Measurements from ENCODE around the gene HES4. TPM values are rescaled to one million over a fixed set of nuclear protein-coding genes. Genes with fewer than 3 reads are reported as not detected.
A peak's percentile ranks its signal among the peaks of the same experiment; 100 is the strongest.

HES4 gene
- total and polyA plus RNA-seq, 2 of the 13 experiments (the other 11 are each of a cell fraction or from before 2014, with no cell fraction given): 8.8 to 10.6 TPM

DNA sequence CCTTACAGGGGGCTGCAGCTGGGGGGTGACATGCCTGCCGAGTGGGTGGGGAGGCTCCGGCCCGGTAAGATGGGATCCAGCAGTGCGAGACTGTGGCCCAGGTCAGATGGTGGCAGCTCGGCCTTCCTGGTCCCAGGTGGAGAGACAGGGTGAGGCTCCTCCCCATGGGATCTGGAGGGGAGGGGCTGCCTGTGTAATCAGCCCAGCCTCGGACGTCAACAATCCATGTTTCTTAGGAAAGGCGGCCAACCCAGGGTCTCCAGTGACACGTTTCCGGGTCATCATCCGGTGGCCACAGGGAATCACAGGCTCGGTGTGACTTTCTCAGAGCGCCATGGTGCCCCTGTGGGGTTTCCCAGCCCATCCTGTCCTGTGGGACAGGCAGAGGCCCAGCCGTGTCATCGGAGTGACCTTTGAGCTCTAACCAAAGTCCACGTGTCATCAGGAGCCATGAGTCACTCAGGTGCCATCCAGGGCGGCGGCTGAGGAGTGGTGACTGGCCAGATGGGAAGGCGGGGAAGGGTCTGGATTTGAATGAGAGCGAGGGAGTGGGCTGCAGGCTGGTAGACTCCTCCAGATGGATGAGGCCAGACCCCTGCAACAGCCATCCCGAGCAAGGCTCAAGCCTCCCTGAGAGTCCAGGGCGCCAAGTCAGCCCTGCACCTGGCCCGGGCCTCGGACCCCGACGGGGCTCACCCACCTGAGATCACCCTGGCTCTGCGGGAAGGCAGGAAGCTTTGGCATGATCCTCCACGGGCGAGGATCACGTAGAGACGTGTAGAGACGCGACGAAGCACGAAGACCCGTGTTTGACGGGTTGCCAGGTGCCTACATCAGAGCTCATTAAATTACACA, 6.6 kb upstream of the HES4 start (continued):
- TF ChIP-seq ZNF790 (CRISPR knock-in tag; IDR thresholded peaks at IDR 0.05; ENCODE audit: borderline replicate concordance) (no peak; the same call in 1 of the 2 replicates), SSRP1 (CRISPR knock-in tag; IDR thresholded peaks at IDR 0.05) (no peak), PRMT3 (CRISPR knock-in tag; IDR thresholded peaks at IDR 0.05; ENCODE audit: borderline replicate concordance, low read depth) (no peak), SMYD3 (CRISPR knock-in tag; IDR thresholded peaks at IDR 0.05) (no peak; the same call in 1 of the 2 replicates), ZNF878 (CRISPR knock-in tag; IDR thresholded peaks at IDR 0.05) (peak; percentile 92), GABPA (IDR thresholded peaks at IDR 0.05; ENCODE audit: low read depth, low read length) (no peak), GABPA (CRISPR knock-in tag; IDR thresholded peaks at IDR 0.05; ENCODE audit: low read depth) (peak; percentile 91), HNRNPH1 (optimal IDR thresholded peaks at IDR 0.05; ENCODE audit: low read depth, low read length) (no peak), ZNF761 (CRISPR knock-in tag; conservative IDR thresholded peaks at IDR 0.05) (peak; percentile 57; the same call in 1 of the 2 replicates), ISL2 (CRISPR knock-in tag; IDR thresholded peaks at IDR 0.05) (peak; percentile 81; the same call in 1 of the 2 replicates), ZNF333 (CRISPR knock-in tag; IDR thresholded peaks at IDR 0.05; ENCODE audit: borderline replicate concordance) (no peak; the same call in 1 of the 2 replicates), ZBTB7B (CRISPR knock-in tag; IDR thresholded peaks at IDR 0.05) (peak; percentile 93), FOXO1 (CRISPR knock-in tag; IDR thresholded peaks at IDR 0.05) (no peak; the same call in 1 of the 2 replicates), AGO1 (IDR thresholded peaks at IDR 0.05; ENCODE audit: low read depth, low read length, poor library complexity, severe bottlenecking) (peak; percentile 88)
- TF ChIP-seq, protein P1, sequence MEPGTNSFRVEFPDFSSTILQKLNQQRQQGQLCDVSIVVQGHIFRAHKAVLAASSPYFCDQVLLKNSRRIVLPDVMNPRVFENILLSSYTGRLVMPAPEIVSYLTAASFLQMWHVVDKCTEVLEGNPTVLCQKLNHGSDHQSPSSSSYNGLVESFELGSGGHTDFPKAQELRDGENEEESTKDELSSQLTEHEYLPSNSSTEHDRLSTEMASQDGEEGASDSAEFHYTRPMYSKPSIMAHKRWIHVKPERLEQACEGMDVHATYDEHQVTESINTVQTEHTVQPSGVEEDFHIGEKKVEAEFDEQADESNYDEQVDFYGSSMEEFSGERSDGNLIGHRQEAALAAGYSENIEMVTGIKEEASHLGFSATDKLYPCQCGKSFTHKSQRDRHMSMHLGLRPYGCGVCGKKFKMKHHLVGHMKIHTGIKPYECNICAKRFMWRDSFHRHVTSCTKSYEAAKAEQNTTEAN (CRISPR knock-in tag; conservative IDR thresholded peaks at IDR 0.05): peak; percentile 77
- TF ChIP-seq, protein P2, sequence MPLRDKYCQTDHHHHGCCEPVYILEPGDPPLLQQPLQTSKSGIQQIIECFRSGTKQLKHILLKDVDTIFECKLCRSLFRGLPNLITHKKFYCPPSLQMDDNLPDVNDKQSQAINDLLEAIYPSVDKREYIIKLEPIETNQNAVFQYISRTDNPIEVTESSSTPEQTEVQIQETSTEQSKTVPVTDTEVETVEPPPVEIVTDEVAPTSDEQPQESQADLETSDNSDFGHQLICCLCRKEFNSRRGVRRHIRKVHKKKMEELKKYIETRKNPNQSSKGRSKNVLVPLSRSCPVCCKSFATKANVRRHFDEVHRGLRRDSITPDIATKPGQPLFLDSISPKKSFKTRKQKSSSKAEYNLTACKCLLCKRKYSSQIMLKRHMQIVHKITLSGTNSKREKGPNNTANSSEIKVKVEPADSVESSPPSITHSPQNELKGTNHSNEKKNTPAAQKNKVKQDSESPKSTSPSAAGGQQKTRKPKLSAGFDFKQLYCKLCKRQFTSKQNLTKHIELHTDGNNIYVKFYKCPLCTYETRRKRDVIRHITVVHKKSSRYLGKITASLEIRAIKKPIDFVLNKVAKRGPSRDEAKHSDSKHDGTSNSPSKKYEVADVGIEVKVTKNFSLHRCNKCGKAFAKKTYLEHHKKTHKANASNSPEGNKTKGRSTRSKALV (CRISPR knock-in tag; IDR thresholded peaks at IDR 0.05): no peak; the same call in 1 of the 2 replicates
- TF ChIP-seq, protein P3, sequence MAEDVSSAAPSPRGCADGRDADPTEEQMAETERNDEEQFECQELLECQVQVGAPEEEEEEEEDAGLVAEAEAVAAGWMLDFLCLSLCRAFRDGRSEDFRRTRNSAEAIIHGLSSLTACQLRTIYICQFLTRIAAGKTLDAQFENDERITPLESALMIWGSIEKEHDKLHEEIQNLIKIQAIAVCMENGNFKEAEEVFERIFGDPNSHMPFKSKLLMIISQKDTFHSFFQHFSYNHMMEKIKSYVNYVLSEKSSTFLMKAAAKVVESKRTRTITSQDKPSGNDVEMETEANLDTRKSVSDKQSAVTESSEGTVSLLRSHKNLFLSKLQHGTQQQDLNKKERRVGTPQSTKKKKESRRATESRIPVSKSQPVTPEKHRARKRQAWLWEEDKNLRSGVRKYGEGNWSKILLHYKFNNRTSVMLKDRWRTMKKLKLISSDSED (CRISPR knock-in tag; IDR thresholded peaks at IDR 0.05): no peak
- TF ChIP-seq, protein P4, sequence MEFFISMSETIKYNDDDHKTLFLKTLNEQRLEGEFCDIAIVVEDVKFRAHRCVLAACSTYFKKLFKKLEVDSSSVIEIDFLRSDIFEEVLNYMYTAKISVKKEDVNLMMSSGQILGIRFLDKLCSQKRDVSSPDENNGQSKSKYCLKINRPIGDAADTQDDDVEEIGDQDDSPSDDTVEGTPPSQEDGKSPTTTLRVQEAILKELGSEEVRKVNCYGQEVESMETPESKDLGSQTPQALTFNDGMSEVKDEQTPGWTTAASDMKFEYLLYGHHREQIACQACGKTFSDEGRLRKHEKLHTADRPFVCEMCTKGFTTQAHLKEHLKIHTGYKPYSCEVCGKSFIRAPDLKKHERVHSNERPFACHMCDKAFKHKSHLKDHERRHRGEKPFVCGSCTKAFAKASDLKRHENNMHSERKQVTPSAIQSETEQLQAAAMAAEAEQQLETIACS (CRISPR knock-in tag; IDR thresholded peaks at IDR 0.05): no peak
- TF ChIP-seq, protein P5, sequence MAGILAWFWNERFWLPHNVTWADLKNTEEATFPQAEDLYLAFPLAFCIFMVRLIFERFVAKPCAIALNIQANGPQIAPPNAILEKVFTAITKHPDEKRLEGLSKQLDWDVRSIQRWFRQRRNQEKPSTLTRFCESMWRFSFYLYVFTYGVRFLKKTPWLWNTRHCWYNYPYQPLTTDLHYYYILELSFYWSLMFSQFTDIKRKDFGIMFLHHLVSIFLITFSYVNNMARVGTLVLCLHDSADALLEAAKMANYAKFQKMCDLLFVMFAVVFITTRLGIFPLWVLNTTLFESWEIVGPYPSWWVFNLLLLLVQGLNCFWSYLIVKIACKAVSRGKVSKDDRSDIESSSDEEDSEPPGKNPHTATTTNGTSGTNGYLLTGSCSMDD (CRISPR knock-in tag; IDR thresholded peaks at IDR 0.05): no peak
- TF ChIP-seq, protein P6, sequence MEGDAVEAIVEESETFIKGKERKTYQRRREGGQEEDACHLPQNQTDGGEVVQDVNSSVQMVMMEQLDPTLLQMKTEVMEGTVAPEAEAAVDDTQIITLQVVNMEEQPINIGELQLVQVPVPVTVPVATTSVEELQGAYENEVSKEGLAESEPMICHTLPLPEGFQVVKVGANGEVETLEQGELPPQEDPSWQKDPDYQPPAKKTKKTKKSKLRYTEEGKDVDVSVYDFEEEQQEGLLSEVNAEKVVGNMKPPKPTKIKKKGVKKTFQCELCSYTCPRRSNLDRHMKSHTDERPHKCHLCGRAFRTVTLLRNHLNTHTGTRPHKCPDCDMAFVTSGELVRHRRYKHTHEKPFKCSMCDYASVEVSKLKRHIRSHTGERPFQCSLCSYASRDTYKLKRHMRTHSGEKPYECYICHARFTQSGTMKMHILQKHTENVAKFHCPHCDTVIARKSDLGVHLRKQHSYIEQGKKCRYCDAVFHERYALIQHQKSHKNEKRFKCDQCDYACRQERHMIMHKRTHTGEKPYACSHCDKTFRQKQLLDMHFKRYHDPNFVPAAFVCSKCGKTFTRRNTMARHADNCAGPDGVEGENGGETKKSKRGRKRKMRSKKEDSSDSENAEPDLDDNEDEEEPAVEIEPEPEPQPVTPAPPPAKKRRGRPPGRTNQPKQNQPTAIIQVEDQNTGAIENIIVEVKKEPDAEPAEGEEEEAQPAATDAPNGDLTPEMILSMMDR (CRISPR knock-in tag; IDR thresholded peaks at IDR 0.05): peak; percentile 25

Data from HepG2 (cell line).